GM18873 (cell line): Measurements from ENCODE around the gene RPP38.

Experiments
- ATAC-seq: cut with Tn5 transposase; IDR thresholded peaks from one replicate; pipeline ENCODE4 v1.9.1; 2021; ENCODE audit warnings: mild to moderate bottlenecking, moderate library complexity, moderate number of reproducible peaks; ENCODE audit not compliant: unreplicated experiment, low FRiP score

The RPP38 gene

GRCh38 chr10:15097011-15097812 is at the start of gene RPP38:
Gene RPP38, plus strand, starts transcription at chr10:15097355. Its CDS starts 5,960 bp downstream, at chr10:15103315.
- ATAC-seq: peak; percentile 85

- ATAC-seq: no peak
Observed at GRCh38 chr10:15049533-15049932, 47.6 kb upstream of the RPP38 start.

GRCh38 chr10:15052121-15052520 is 45.0 kb upstream of the RPP38 start:
- ATAC-seq: no peak

DNA sequence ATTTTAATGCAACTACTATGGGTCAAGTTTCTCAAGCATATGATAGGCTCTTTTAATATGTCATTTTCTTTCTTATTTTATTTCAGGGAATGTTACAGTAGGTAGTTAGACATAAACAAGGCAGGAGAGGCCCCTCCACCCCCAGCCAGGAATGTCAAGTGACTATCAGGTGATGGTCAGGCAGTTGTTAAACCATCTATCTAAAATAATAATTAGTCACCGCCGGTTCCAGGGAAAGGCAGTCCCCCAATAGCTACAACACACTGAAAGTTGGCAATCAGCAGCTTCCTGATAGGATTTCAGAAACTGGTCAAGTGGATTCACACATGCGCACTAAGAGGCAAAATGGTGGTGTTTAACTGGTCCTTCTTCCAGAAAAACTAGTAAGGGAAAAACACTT is 44.1 kb upstream of the RPP38 start:
- no peak for ATAC-seq

DNA sequence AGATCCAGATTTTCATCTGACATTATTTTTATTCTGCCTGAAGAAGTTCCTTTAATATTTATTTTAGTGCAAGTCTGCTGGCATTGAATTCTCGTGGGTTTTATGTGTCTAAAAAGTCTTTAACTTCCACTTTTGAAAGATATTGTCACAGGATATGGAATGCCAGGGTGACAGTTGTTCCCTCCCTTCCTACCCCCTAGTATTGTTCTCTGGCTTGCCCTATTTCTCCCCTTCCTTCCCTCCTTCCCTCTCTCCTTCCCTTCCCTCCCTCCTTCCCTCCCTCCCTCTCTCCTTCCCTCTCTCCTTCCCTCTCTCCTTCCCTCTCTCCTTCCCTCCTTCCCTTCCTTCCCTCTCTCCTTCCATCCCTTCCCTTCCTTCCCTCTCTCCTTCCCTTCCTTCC is 38.5 kb upstream of the RPP38 start:
- no peak for ATAC-seq

- no peak for ATAC-seq
Observed at GRCh38 chr10:15059914-15060313, 37.2 kb upstream of the RPP38 start.

GRCh38 chr10:15060638-15061037 is 36.5 kb upstream of the RPP38 start:
- ATAC-seq: no peak

DNA sequence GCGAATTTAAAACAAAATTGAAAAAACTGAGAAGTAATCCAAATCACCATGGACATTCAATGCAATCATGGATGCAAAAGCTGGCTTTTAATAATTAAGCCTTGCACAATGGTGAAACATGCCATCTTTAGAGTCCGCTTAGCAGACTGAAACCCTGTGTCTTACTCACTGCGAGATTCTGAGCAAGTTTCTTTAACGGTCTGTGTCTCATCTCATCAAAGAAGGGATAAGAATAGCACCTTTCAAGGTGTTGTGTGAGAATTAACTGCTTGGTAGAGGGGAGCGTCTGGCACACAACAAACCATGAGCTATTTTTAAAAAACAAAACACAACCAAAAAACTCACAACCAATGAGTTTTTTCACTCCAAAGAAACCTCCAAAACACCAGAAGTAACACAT is 30.0 kb upstream of the RPP38 start:
- ATAC-seq: no peak

DNA sequence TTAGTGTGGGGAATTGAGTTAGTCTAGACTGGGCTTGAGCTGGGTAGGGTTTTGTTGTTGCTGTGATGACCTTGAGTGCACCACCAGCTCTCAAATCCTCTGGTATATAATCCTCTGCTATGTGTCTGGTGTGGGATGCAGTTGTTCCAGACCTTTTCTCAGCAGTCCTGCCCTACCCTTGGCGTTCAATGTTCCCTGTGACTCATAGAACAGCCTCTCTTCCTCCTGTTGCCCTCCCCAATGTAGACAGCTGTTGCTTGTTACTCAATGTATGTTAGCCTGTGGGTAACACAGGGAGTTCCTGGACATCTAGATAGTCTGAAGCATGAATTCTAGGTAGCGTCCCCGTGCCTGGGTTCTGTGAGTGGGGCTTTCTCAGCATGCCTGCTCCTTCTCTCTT is 28.4 kb upstream of the RPP38 start:
- no peak for ATAC-seq

DNA sequence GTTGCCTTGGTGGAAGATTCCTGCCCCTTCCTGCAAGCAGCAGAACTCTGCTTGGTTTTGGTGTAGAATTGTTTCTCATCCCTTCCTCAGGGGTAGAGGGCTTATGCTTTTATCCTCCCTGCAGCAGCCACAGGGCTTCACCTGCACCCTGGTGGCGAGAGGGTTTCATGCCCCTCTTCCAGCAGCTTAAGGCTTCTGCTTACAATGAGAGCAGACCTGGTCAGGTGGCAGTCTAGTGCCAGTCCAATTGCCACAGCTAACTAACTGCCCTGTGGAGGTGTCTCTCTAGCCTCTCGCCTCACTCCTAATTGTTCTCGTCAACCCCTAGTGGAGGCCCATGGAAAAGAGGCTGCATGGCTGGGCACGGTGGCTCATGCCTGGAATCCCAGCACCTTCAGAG is 27.9 kb upstream of the RPP38 start:
- no peak for ATAC-seq

DNA sequence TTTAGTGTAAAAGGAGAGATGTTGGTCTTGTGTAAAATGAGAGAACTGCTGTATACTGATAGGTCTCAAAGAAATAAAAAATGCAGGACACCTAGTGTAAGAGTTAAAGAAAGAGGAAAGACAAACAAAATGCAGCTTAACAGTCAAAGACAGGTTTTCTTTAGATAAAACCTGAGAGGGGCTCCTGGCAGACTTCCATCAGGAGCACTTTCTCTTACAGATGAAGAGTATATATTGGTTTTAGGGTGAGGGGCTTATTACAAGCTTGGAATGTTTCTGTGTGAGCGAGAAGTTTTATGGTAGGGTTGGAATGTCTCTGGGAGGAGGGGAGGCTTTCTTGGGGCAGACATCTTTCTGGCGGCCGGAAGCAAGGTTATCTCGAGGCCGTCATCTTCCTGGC is 24.8 kb upstream of the RPP38 start:
- no peak for ATAC-seq

- no peak for ATAC-seq
Observed at GRCh38 chr10:15075421-15075820, 21.7 kb upstream of the RPP38 start.

DNA sequence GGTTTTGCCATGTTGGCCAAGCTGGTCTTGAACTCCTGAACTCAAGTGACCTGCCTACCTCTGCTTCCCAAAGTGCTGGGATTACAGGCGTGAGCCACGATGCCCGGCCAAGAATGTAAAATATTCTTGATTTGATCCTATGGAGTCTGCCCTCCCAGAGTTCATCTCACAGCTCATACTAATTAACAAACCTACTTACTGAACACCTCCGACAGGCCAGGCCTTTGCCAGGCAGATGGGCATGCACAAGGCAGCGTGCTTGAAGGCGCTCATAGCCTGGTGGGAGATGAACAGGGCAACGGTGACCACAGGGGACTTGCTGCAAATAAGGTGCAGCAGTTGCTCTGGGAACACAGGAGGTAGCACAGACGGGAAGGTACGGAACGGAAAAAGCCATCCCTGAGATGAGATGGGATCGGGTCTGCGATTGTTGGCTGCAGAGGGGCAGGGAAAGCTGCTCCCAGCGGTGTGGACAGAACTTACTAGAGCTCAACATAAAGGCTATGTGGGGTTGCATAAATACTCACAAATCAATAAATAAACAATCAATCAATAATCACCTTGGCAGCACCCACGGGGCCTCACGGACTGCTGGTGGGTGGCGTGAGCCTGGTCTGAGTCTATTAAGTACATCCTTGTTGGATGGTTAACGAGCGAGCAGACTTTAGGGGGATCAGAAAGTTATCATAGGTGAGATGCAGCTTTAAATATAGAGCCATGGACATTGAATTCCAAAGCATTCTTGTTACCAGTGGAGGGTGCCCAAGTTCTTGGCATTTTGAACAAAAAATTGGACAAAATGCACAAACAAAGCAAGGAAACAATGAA is 13.3 kb upstream of the RPP38 start:
- no peak for ATAC-seq

DNA sequence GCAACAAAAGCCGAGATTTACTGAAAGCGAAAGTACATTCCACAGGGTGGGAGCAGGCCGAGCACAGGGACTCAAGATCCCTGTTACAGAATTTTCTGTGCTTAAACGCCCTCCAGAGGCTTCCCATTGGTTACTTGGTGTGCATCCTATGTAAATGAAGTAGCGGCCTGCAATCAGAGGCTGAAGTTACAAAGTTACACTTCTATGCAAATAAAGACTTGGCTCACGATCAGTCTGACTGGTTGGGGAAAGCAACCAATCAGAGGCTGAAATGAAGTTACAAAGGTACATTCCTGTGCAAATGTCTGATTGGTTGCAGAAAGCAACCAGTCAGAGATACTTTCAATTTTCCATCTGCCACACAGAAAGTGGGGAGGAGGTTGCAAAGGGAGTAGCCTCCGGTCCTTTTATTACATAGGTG is 12.6 kb upstream of the RPP38 start:
- ATAC-seq: no peak

DNA sequence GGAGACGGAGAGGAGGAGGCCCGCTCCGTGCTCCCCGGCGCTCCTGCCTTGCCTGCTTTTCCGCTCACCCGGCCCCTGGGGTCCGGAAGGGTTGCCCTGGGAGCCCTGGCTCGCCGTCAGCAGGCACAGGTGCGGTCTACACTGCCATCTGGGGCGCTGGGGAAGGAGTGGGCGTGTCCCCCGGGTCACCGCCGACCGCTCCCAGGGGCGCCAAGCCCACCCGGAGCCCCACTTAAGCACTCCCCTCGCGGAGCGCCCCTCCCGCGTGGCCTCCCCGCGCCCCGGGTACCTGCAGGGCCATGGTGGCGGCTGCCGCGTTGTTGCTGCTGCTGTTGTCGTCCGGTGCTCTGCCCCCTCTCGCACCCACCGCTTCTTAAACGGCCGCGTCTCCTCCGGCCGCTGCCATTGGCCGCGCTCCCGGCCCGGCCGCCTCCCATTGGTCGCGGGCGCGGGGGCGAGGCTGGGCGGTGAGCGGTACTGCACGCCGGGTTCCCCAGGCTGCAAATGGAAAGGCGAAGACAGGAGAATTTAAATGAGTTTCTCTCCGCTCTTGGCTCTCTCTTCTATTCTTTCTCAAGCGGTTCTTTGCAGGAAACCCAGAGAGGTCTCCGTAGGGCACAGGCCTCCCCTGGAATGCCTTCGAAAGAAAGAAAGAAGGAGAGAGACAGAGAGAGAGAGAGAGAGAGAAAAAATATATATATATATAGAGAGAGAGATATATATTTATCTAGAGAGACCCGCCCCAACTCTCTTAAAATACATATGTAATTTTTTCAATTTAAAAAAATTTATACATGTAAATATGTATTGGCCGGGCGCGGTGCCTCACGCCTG is 8.5 kb upstream of the RPP38 start, which contains the start of gene ACBD7:
Gene ACBD7 (minus strand): TSS at position 349 of the 834 bp plus-strand sequence. CDS start 48 bp downstream, at position 301.
- peak; percentile 84 for ATAC-seq

DNA sequence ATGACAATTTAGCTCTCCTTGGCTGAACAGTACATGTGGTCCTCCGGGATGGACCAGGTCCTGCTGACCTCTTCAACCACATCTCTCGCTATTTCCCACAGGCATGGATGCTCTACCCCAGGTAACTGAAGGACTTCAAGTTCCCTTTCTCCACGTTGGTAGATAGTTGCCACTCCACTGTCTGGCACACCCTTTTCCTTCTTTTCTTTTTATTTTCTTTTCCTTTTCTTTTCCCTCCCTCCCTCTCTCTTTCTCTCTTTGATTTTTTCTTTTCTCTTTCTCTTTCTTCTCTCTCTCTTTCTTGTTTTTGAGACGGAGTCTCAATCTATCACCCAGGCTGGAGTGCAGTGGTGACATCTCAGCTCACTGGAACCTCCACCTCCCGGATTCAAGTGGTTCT is 5.7 kb upstream of the RPP38 start:
- no peak for ATAC-seq

- ATAC-seq: no peak
Observed at GRCh38 chr10:15092855-15093408, 4.2 kb upstream of the RPP38 start.

- peak; percentile 17 for ATAC-seq
Observed at GRCh38 chr10:15096661-15097010, 519 bp upstream of the RPP38 start.

DNA sequence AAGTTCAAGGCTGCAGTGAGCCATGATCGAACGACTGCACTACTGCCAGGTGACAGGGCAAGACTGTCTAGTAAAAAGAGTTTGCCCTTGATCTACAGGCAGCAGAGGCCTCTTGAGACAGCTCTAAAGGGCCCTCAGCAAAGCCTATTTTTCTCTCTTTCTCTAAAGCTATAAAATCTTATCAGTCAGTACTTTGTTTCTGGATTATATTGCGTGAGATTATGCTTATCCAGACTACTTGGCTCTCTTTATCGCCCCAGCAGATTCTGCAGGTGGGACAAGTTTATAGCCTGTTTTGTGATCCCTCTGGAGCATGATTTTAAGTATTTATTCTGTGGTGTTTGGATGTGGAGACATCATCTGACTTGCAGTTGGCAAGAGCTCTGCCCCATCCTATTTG is 2.7 kb downstream of the RPP38 start:
- no peak for ATAC-seq

GRCh38 chr10:15103513-15103912 is 6.4 kb downstream of the RPP38 start:
- no peak for ATAC-seq
